ENCODE results near the gene RUNX1. TPM values are rescaled to one million over a fixed set of nuclear protein-coding genes. Genes with fewer than 3 reads are reported as not detected.

RUNX1 gene
- total and polyA plus RNA-seq, 2 of the 13 experiments (the other 11 are each of a cell fraction or from before 2014, with no cell fraction given) = 5.4 to 6.4 TPM

- H3K4me1 ChIP-seq (ENCODE audit: insufficient read depth, low read length) = peaks cover 64% of the 10 kb centered on the region
- H3K4me3 ChIP-seq (replicated peaks in 1 of 3; ENCODE audit: insufficient read depth in 1 of 3, low read depth in 2 of 3, low read length in 3 of 3) = no peak overlapping the region
- in situ Hi-C loops (cut with HindIII; ENCODE audit: extremely low pct_ligation_motif_present, low pct_unique_long_range_greater_than_20kb) (loop anchor here (5.0 kb wide), 1 partner anchor 146 kb away; no protein-coding TSS in a partner anchor), intact Hi-C loops (cut with micrococcal nuclease; ENCODE audit: unreplicated experiment) (loop anchor here (5.0 kb wide), 2 partner anchors 136 to 296 kb away; no protein-coding TSS in a partner anchor)
- no peak for FAIRE-seq
- H3K4me2 ChIP-seq (ENCODE audit: low read depth, low read length) = no peak overlapping the region
- no peak for ATAC-seq
- no TSS peak for BruUV-seq (replicated peaks)
- no peak for DNase-seq (ENCODE audit: low spot score)
- no peak overlapping the region for H3K27ac ChIP-seq (ENCODE audit: extremely low read length, insufficient read depth, low read length)
- 98% methylated on average over 6 of the region's 6 CpGs for WGBS (ENCODE audit: low lambda C conversion rate)
- no peaks in the 10 kb centered on the region for H3K79me2 ChIP-seq (ENCODE audit: insufficient read depth, low read length)
- H3K9ac ChIP-seq (ENCODE audit: insufficient read depth, low read depth, low read length) = no peak overlapping the region
- no peaks in the 10 kb centered on the region for H3K27me3 ChIP-seq (ENCODE audit: control insufficient read depth in 1 of 2, insufficient read depth in 2 of 2, low read length in 2 of 2)
- no peaks in the 10 kb centered on the region for H4K20me1 ChIP-seq (ENCODE audit: insufficient read depth, low read length)
- no peaks in the 10 kb centered on the region for H3K36me3 ChIP-seq (replicated peaks in 1 of 2; ENCODE audit: control insufficient read depth in 1 of 2, insufficient read depth in 2 of 2, low read length in 2 of 2)
- ChIA-PET CTCF (ENCODE audit: low intra/inter-chr PET ratio, low total read pairs) (no interaction called here), POLR2A (no interaction called here)
- no peak overlapping the region for H2AFZ ChIP-seq (ENCODE audit: low read length)
- H3K9me3 ChIP-seq (ENCODE audit: low read length) = no peaks in the 10 kb centered on the region
- TF ChIP-seq SAFB2 (CRISPR knock-in tag; IDR thresholded peaks at IDR 0.05; ENCODE audit: borderline replicate concordance, low read depth) (no peak), DDIT3 (CRISPR knock-in tag; IDR thresholded peaks at IDR 0.05) (no peak), MZF1 (CRISPR knock-in tag; IDR thresholded peaks at IDR 0.05; ENCODE audit: borderline replicate concordance) (no peak), ZNF660 (CRISPR knock-in tag; IDR thresholded peaks at IDR 0.05; ENCODE audit: borderline replicate concordance, low read depth) (no peak), ZNF235 (CRISPR knock-in tag; IDR thresholded peaks at IDR 0.05; ENCODE audit: borderline replicate concordance) (no peak), ZNF646 (CRISPR knock-in tag; IDR thresholded peaks at IDR 0.05) (no peak), CREBL2 (CRISPR knock-in tag; IDR thresholded peaks at IDR 0.05; ENCODE audit: borderline replicate concordance) (no peak), ATF4 (CRISPR knock-in tag; IDR thresholded peaks at IDR 0.05) (no peak), ZNF317 (CRISPR knock-in tag; IDR thresholded peaks at IDR 0.05) (no peak), ZNF841 (CRISPR knock-in tag; IDR thresholded peaks at IDR 0.05; ENCODE audit: borderline replicate concordance) (no peak), ZNF546 (CRISPR knock-in tag; conservative IDR thresholded peaks at IDR 0.05) (no peak), SMC3 (IDR thresholded peaks at IDR 0.05; ENCODE audit: low read length) (no peak), POLR2AphosphoS5 (IDR thresholded peaks at IDR 0.05; ENCODE audit: low read depth, low read length) (no peak), BRF2 (CRISPR knock-in tag; IDR thresholded peaks at IDR 0.05) (no peak), E2F1 (CRISPR knock-in tag; IDR thresholded peaks at IDR 0.05) (no peak)
Observed at GRCh38 chr21:35042836-35043235, 6.3 kb downstream of the RUNX1 start.

Data from HepG2 (cell line).